GM13977 (cell line): ENCODE data around the gene OSBPL6.

Source experiments
- DNase-seq: peaks from one replicate; pipeline ENCODE4 v3.0.0; 2012; ENCODE audit warnings: low spot score
- CTCF ChIP-seq: IDR thresholded peaks from 2 replicates; pipeline ENCODE4 v1.5.1; 2012; ENCODE audit warnings: mild to moderate bottlenecking, control low read depth; ENCODE audit not compliant: insufficient read depth; ENCODE audit errors: extremely low read depth, missing control alignments
- in situ Hi-C: fragments of 300-500 bp; cut with MboI; formaldehyde crosslinking; loops from one replicate; pipeline ENCODE4 v1.12.0; 2022; ENCODE audit warnings: low sequenced_read_pairs, low pct_unique_long_range_greater_than_20kb, mixed read lengths, inconsistent platforms; ENCODE audit not compliant: unreplicated experiment

The OSBPL6 gene

GRCh38 chr2:178270338-178270737 lies 76.0 kb downstream of the OSBPL6 start:
- DNase-seq, result no peak
- in situ Hi-C loops, result no loop called here
- TF ChIP-seq CTCF, result no peak

GRCh38 chr2:178271094-178271493 lies 76.8 kb downstream of the OSBPL6 start:
- DNase-seq, result no peak
- no peak for TF ChIP-seq CTCF
- in situ Hi-C loops, result no loop called here

- in situ Hi-C loops, result no loop called here
- no peak for DNase-seq
- TF ChIP-seq CTCF, result no peak
Measured at GRCh38 chr2:178271629-178272333, 77.5 kb downstream of the OSBPL6 start.

GRCh38 chr2:178273787-178274360 lies 79.6 kb downstream of the OSBPL6 start:
- no peak for DNase-seq
- in situ Hi-C loops, result no loop called here
- no peak for TF ChIP-seq CTCF

- in situ Hi-C loops, result no loop called here
- no peak for TF ChIP-seq CTCF
- DNase-seq, result no peak
Measured at GRCh38 chr2:178275600-178275999, 81.3 kb downstream of the OSBPL6 start.

- in situ Hi-C loops, result no loop called here
- no peak for TF ChIP-seq CTCF
- no peak for DNase-seq
Measured at GRCh38 chr2:178277741-178278197, 83.5 kb downstream of the OSBPL6 start.

GRCh38 chr2:178279142-178279541 lies 84.8 kb downstream of the OSBPL6 start:
- in situ Hi-C loops, result no loop called here
- no peak for DNase-seq
- TF ChIP-seq CTCF, result no peak
